Adrenal gland (tissue), 5 donors: Measurements from ENCODE around the gene ATP8A2.

Source experiments
- POLR2A ChIP-seq, 2 donors: fragments of 450-650 bp; IDR thresholded peaks; one replicate each; pipeline ENCODE4 v1.6.1; 2017; ENCODE audit warnings: antibody characterized with exemption in 2 of 2, mild to moderate bottlenecking in 2 of 2, moderate library complexity in 1 of 2
- TF ChIP-seq, protein P1 (sequence below), 6 experiments: fragments of 450-650 bp in 4 of 6; fragments of 200-600 bp in 2 of 6; sonication (generic) in 1 of 6; IDR thresholded peaks; 1 replicate in 5 of 6; 2 replicates in 1 of 6; pipeline versions ENCODE4 v1.5.1 to v1.8.0; 2016 to 2021; ENCODE audit warnings: antibody characterized with exemption in 6 of 6, mild to moderate bottlenecking in 2 of 6, moderate library complexity in 1 of 6
- donor health status: DM: no; HTN: no; CAD: no.

DNA sequence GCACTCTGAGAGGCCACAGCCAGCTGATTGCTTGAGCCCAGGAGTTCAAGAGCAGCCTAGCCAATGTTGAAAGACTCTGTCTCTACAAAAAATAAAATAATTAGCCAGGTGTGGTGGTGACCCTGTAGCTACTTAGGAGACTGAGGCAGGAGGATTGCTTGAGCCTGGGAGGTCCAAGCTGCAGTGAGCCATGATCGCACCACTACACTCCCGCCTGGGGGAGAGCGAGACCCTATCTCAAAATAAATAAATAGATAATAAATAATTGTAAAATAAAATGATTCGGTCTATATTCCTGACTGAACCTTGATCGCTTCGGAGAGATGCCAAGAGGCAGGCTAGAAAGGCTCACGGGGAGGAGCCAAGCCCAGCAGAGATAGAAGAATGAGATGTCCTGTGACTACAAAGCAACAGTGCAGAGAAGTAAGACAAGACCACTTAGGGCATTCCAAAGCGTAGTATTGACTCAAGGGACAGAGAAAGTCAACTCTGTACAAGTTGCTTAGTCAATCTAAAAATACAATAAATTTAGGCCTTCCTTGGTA, 667.2 kb downstream of the ATP8A2 start:
- TF ChIP-seq POLR2A (IDR thresholded peaks at IDR 0.05) = no peak
- TF ChIP-seq, protein P1, sequence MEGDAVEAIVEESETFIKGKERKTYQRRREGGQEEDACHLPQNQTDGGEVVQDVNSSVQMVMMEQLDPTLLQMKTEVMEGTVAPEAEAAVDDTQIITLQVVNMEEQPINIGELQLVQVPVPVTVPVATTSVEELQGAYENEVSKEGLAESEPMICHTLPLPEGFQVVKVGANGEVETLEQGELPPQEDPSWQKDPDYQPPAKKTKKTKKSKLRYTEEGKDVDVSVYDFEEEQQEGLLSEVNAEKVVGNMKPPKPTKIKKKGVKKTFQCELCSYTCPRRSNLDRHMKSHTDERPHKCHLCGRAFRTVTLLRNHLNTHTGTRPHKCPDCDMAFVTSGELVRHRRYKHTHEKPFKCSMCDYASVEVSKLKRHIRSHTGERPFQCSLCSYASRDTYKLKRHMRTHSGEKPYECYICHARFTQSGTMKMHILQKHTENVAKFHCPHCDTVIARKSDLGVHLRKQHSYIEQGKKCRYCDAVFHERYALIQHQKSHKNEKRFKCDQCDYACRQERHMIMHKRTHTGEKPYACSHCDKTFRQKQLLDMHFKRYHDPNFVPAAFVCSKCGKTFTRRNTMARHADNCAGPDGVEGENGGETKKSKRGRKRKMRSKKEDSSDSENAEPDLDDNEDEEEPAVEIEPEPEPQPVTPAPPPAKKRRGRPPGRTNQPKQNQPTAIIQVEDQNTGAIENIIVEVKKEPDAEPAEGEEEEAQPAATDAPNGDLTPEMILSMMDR (IDR thresholded peaks at IDR 0.05) = no peak
